ENCODE data around the gene NOSTRIN. TPM values are rescaled to one million over a fixed set of nuclear protein-coding genes. Genes with fewer than 3 reads are reported as not detected.

The NOSTRIN gene
- total RNA-seq, 6 experiments from 2014 or later = 3.6 to 20.9 (median 9.0) TPM

- intact Hi-C loops (cut with DNase I) = no loop called here
- Histone ChIP-seq H3K36me3 (no peaks in the 10 kb centered on the region), H3K9me3 (no peaks in the 10 kb centered on the region), H3K27ac (no peak overlapping the region), H3K27me3 (no peaks in the 10 kb centered on the region), H3K4me1 (peaks cover 0 to 10% (median 0%) of the 10 kb centered on the region in 4 donors), H3K4me3 (no peak overlapping the region)
- DNase-seq (peak in 1 of 3 donors; percentile 60), ATAC-seq (peak in 1 of 4 donors; percentile 34)
- WGBS (ENCODE audit: insufficient coverage, low coverage, low lambda C conversion rate, missing lambda C conversion rate) = 77% methylated on average over 3 of the region's 5 CpGs
- TF ChIP-seq CTCF (IDR thresholded peaks at IDR 0.05) (no peak), POLR2A (IDR thresholded peaks at IDR 0.05) (no peak)
These were observed 49.4 kb downstream of the NOSTRIN start for GRCh38 chr2:168851674-168852320.

GRCh38 chr2:168852481-168852880 is 50.0 kb downstream of the NOSTRIN start:
- no peak overlapping the region for H3K27ac ChIP-seq
- no peaks in the 10 kb centered on the region for H3K27me3 ChIP-seq
- TF ChIP-seq POLR2A (IDR thresholded peaks at IDR 0.05) (no peak), CTCF (IDR thresholded peaks at IDR 0.05) (no peak)
- H3K9me3 ChIP-seq = no peaks in the 10 kb centered on the region
- DNase-seq = no peak
- intact Hi-C loops (cut with DNase I) = no loop called here
- no peak overlapping the region for H3K4me3 ChIP-seq
- ATAC-seq = no peak
- peaks cover 0 to 10% (median 0%) of the 10 kb centered on the region in 4 donors for H3K4me1 ChIP-seq
- 25% methylated on average over 3 of the region's 3 CpGs for WGBS (ENCODE audit: insufficient coverage, low coverage, low lambda C conversion rate, missing lambda C conversion rate)
- H3K36me3 ChIP-seq = no peaks in the 10 kb centered on the region

GRCh38 chr2:168853471-168853870 is 51.0 kb downstream of the NOSTRIN start:
- 100% methylated on average over 1 of the region's 1 CpG for WGBS (ENCODE audit: insufficient coverage, low coverage, low lambda C conversion rate, missing lambda C conversion rate)
- no peak for ATAC-seq
- Histone ChIP-seq H3K36me3 (no peaks in the 10 kb centered on the region), H3K4me3 (no peak overlapping the region), H3K9me3 (no peaks in the 10 kb centered on the region), H3K4me1 (peaks cover 0 to 10% (median 0%) of the 10 kb centered on the region in 4 donors), H3K27ac (no peak overlapping the region), H3K27me3 (no peaks in the 10 kb centered on the region)
- TF ChIP-seq CTCF (IDR thresholded peaks at IDR 0.05) = no peak
- TF ChIP-seq POLR2A (IDR thresholded peaks at IDR 0.05) = no peak
- DNase-seq = no peak
- intact Hi-C loops (cut with DNase I) = no loop called here

- intact Hi-C loops (cut with DNase I) = no loop called here
- no peaks in the 10 kb centered on the region for H3K36me3 ChIP-seq
- H3K27ac ChIP-seq = no peak overlapping the region
- H3K27me3 ChIP-seq = no peaks in the 10 kb centered on the region
- DNase-seq (no peak), ATAC-seq (no peak)
- peaks cover 0 to 5% (median 0%) of the 10 kb centered on the region in 4 donors for H3K4me1 ChIP-seq
- TF ChIP-seq CTCF (IDR thresholded peaks at IDR 0.05) (no peak), POLR2A (IDR thresholded peaks at IDR 0.05) (no peak)
- no peak overlapping the region for H3K4me3 ChIP-seq
- H3K9me3 ChIP-seq = no peaks in the 10 kb centered on the region
- WGBS (ENCODE audit: insufficient coverage, low coverage, low lambda C conversion rate, missing lambda C conversion rate) = 98% methylated on average over 5 of the region's 5 CpGs
These were observed 52.2 kb downstream of the NOSTRIN start for GRCh38 chr2:168854651-168855050.
